ENCODE measurements around the gene CATSPERZ. TPM values are rescaled to one million over a fixed set of nuclear protein-coding genes. Genes with fewer than 3 reads are reported as not detected.
A peak's percentile ranks its signal among the peaks of the same experiment; 100 is the strongest.

The CATSPERZ gene
- total and polyA plus RNA-seq, 9 of the 15 experiments (the other 6 are each of a cell fraction or from before 2014, with no cell fraction given) = 0.86 to 8.5 (median 3.5) TPM

GRCh38 chr11:64281957-64282770, 18.0 kb upstream of the CATSPERZ start:
- FAIRE-seq = no peak
- TF ChIP-seq DACH1 (IDR thresholded peaks at IDR 0.05; ENCODE audit: partially characterized antibody) (no peak), TAF7 (tag; IDR thresholded peaks at IDR 0.05) (no peak)
- TF ChIP-seq, protein P1, sequence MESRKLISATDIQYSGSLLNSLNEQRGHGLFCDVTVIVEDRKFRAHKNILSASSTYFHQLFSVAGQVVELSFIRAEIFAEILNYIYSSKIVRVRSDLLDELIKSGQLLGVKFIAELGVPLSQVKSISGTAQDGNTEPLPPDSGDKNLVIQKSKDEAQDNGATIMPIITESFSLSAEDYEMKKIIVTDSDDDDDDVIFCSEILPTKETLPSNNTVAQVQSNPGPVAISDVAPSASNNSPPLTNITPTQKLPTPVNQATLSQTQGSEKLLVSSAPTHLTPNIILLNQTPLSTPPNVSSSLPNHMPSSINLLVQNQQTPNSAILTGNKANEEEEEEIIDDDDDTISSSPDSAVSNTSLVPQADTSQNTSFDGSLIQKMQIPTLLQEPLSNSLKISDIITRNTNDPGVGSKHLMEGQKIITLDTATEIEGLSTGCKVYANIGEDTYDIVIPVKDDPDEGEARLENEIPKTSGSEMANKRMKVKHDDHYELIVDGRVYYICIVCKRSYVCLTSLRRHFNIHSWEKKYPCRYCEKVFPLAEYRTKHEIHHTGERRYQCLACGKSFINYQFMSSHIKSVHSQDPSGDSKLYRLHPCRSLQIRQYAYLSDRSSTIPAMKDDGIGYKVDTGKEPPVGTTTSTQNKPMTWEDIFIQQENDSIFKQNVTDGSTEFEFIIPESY (CRISPR knock-in tag; IDR thresholded peaks at IDR 0.05) = 0 out of 2 replicates have a peak, but pooled peaks have one; percentile 23
- no peaks in the 10 kb centered on the region for H3K9me3 ChIP-seq (replicated peaks; ENCODE audit: control insufficient read depth, insufficient read depth, low read depth, low read length)
- no peak for DNase-seq (ENCODE audit: extremely low read depth in 1 of 4, low spot score in 3 of 4)
- in situ Hi-C loops (cut with MboI) (no loop called here), intact Hi-C loops (cut with micrococcal nuclease) (no loop called here)
- H3K4me2 ChIP-seq (ENCODE audit: insufficient read depth, low read length) = no peak overlapping the region
- H3K4me3 ChIP-seq = no peak overlapping the region
- peaks cover 11% of the 10 kb centered on the region; the same call in 1 of the 3 replicates for H3K36me3 ChIP-seq (ENCODE audit: control insufficient read depth, insufficient read depth, low read length)
- no peak overlapping the region for H2AFZ ChIP-seq (ENCODE audit: low read depth, low read length)
- WGBS (ENCODE audit: insufficient coverage, low coverage, missing lambda C conversion rate) = 95% methylated on average over 22 of the region's 22 CpGs
- BruUV-seq (replicated peaks) = no TSS peak
- CTCF ChIA-PET (ENCODE audit: low intra/inter-chr PET ratio) = no interaction called here
- no peak overlapping the region for H3K27ac ChIP-seq (ENCODE audit: extremely low read depth, low read depth, low read length)
- H3K9ac ChIP-seq (ENCODE audit: insufficient read depth in 1 of 2, low read depth in 2 of 2, low read length in 2 of 2) = no peak overlapping the region; a peak in 1 of 4 replicates
- POLR2A ChIA-PET = interaction anchor here (0.7 to 5.1 kb wide), 4 partner anchors 12 to 76 kb away, joined by 3 to 54 read pairs (median 3); partner anchors contain the start of gene FERMT3
- H3K79me2 ChIP-seq (ENCODE audit: control insufficient read depth, insufficient read depth, low read length) = peaks cover 12% of the 10 kb centered on the region; the same call in 2 of the 3 replicates
- H3K27me3 ChIP-seq (ENCODE audit: control insufficient read depth in 2 of 2, insufficient read depth in 2 of 2, low read length in 2 of 2) = no peaks in the 10 kb centered on the region
- no peaks in the 10 kb centered on the region for H3K9me1 ChIP-seq (ENCODE audit: control insufficient read depth, insufficient read depth, low read length)
- H3K4me1 ChIP-seq (replicated peaks in 1 of 2; ENCODE audit: control insufficient read depth in 2 of 2, insufficient read depth in 2 of 2, low read length in 2 of 2) = peaks cover 7 to 36% of the 10 kb centered on the region in 2 experiments; a peak in 4 of 5 replicates
- H4K20me1 ChIP-seq (replicated peaks; ENCODE audit: control insufficient read depth, insufficient read depth, low read length) = no peaks in the 10 kb centered on the region
- no peak for ATAC-seq
